AML-193 (cell line): ENCODE measurements around the gene MMEL1.

Experiments
- DNase-seq, 2 experiments: peaks; one replicate each; lab custom pipeline; 2025; lab: John Stamatoyannopoulos, UW

Gene MMEL1

DNA sequence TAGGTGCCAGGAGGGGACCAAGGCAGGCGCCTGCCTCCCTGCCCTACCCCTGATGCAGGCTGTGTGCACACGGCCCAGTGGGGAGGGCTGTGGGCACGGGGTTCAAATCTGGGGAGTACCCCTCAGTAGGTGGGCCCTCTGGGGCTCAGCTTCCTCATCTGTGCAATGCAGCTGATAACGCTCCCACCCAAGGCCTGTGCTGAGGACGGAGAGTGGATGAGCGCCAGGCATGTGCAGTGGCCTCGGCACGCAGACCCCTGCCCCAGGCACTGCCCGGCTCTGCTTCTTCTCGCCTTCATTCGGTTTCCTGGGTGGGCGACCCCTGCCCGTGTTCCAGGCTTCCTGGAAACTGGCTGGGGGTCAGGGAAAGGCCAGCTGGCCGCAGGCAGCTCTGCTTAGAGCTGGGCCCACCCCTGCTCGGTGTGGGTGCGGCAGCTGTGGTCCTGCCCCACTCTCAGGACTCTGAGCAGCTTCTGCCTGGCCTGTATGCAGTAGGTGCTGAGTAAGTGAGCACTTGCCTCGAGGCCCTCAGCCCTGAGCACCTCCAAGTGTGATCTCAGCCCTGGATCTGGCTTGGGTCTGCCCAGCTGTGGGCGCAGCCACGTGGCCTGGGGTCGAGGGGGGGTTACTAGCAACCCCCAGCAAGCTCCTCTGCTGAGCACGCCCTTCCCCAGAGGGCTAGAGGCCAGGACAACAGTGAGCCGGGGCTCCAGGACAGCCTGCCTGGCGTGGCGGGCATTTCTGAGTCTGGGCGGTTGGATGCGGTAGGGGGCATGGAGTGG, 88.5 kb downstream of the MMEL1 start:
- DNase-seq, result no peak

- no peak for DNase-seq
Observed at GRCh38 chr1:2543543-2544092, 89.2 kb downstream of the MMEL1 start.

GRCh38 chr1:2542246-2542915, 90.4 kb downstream of the MMEL1 start:
- no peak for DNase-seq

DNA sequence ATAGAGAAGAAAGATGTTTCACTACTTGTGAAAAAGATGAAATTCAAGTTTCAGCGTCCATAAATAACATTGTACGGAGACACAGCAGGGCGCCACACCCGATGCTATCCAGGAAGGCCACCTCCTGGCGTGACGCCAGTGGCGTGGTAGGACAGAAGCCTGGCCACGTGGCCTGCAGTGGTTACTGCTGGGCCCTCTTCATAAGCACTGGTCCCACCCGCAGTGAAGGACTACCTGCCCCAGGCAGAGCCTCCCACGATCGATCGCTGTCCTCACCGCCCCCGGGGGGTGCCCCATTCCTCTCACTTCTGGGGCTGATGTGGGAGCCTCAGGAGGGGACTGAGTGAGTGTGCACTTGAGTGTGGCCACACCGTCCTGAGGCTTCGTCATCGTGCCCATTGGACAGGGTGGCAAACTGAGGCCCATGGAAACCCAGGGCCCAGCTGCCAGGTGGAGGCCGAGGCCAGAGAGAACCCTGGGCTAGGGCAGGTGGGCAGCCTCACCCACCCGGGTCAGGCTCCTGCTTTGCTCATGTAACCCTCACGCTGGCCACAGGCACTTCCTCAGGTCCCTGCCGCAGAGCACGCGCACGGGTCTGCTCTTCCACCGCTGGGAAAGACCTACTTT, 91.1 kb downstream of the MMEL1 start:
- DNase-seq, result no peak

GRCh38 chr1:2540816-2541492, 91.9 kb downstream of the MMEL1 start:
- no peak for DNase-seq
